HepG2 (cell line): ENCODE results near the gene RREB1. TPM values are rescaled to one million over a fixed set of nuclear protein-coding genes. Genes with fewer than 3 reads are reported as not detected.
A peak's percentile ranks its signal among the peaks of the same experiment; 100 is the strongest.

ENCODE experiments used
- CCDC6 ChIP-seq: sonication (generic); formaldehyde crosslinking; IDR thresholded peaks from 2 replicates; pipeline ENCODE4 v1.8.1; 2022; ENCODE audit warnings: mild to moderate bottlenecking, missing genetic modification reagents, moderate library complexity
- CENPX ChIP-seq: sonication (generic); formaldehyde crosslinking; IDR thresholded peaks from 2 replicates; pipeline ENCODE4 v1.9.0; 2021; ENCODE audit warnings: mild to moderate bottlenecking, missing genetic modification reagents, moderate library complexity
- FOXP1 ChIP-seq, 2 experiments: fragments of 450-650 bp in 1 of 2; IDR thresholded peaks; 2 replicates each; pipeline ENCODE4 v1.6.1; 2017 to 2018; ENCODE audit warnings: antibody characterized with exemption in 1 of 2
- REXO4 ChIP-seq: sonication (generic); formaldehyde crosslinking; IDR thresholded peaks from 2 replicates; pipeline ENCODE4 v1.8.0; 2022; ENCODE audit warnings: missing genetic modification reagents, mild to moderate bottlenecking, borderline replicate concordance
- SOX13 ChIP-seq, 3 experiments: fragments of 450-650 bp in 1 of 3; sonication (generic) in 1 of 3; formaldehyde crosslinking in 1 of 3; IDR thresholded peaks in 2 of 3; conservative IDR thresholded peaks in 1 of 3; 2 replicates each; pipeline versions ENCODE4 v1.5.0 to v1.6.1; 2016 to 2020; ENCODE audit warnings: antibody characterized with exemption in 1 of 3, mild to moderate bottlenecking in 1 of 3, missing compliant biosample characterization in 1 of 3, missing genetic modification reagents in 1 of 3, moderate library complexity in 1 of 3
- TBP ChIP-seq: sonication (generic); formaldehyde crosslinking; IDR thresholded peaks from 2 replicates; pipeline ENCODE4 v1.5.0; 2020; ENCODE audit warnings: missing genetic modification reagents
- ZSCAN21 ChIP-seq: sonication (generic); formaldehyde crosslinking; IDR thresholded peaks from 2 replicates; pipeline ENCODE4 v1.8.0; 2022; ENCODE audit warnings: mild to moderate bottlenecking, missing genetic modification reagents, moderate library complexity, borderline replicate concordance
- polyA plus RNA-seq, 8 experiments: library from polyadenylated mRNA; depleted of rRNA in 3 of 8; stranded (reverse) in 7 of 8; unstranded in 1 of 8; fragments of >200 nt; fragmentation: Illumina TruSeq in 4 of 8; extraction: Trizol in 4 of 8; gene quantifications; 2 replicates each; pipeline versions ENCODE4 v1.2.1 to v1.2.3, GENCODE V29; 2011 to 2016; ENCODE audit warnings: low read depth in 4 of 8, missing spikeins in 1 of 8, mixed read lengths in 1 of 8; ENCODE audit not compliant: insufficient read depth in 1 of 8
- total RNA-seq, 5 experiments: library from RNA; depleted of rRNA; stranded (reverse); fragments of >200 nt; fragmentation: Illumina TruSeq; extraction: Trizol; gene quantifications; 2 replicates each; pipeline ENCODE4 v1.2.3, GENCODE V29; 2016; ENCODE audit warnings: low read depth in 1 of 5
- TF ChIP-seq, protein P1 (sequence below), 2 experiments: fragments of 450-650 bp in 1 of 2; sonication (generic) in 1 of 2; formaldehyde crosslinking in 1 of 2; IDR thresholded peaks; 2 replicates each; pipeline versions ENCODE4 v1.6.1 to v1.8.0; 2016 to 2022; ENCODE audit warnings: antibody characterized with exemption in 1 of 2, mild to moderate bottlenecking in 1 of 2, missing genetic modification reagents in 1 of 2
- TF ChIP-seq, protein P2 (sequence below): sonication (generic); formaldehyde crosslinking; IDR thresholded peaks from 2 replicates; pipeline ENCODE4 v1.4.0; 2020; ENCODE audit warnings: missing genetic modification reagents, borderline replicate concordance
- TF ChIP-seq, protein P3 (sequence below): sonication (generic); formaldehyde crosslinking; IDR thresholded peaks from 2 replicates; pipeline ENCODE4 v1.4.0; 2020; ENCODE audit warnings: missing genetic modification reagents, borderline replicate concordance

RREB1 gene
- total and polyA plus RNA-seq, 2 of the 13 experiments (the other 11 are each of a cell fraction or from before 2014, with no cell fraction given) = 6.1 to 23.2 TPM

DNA sequence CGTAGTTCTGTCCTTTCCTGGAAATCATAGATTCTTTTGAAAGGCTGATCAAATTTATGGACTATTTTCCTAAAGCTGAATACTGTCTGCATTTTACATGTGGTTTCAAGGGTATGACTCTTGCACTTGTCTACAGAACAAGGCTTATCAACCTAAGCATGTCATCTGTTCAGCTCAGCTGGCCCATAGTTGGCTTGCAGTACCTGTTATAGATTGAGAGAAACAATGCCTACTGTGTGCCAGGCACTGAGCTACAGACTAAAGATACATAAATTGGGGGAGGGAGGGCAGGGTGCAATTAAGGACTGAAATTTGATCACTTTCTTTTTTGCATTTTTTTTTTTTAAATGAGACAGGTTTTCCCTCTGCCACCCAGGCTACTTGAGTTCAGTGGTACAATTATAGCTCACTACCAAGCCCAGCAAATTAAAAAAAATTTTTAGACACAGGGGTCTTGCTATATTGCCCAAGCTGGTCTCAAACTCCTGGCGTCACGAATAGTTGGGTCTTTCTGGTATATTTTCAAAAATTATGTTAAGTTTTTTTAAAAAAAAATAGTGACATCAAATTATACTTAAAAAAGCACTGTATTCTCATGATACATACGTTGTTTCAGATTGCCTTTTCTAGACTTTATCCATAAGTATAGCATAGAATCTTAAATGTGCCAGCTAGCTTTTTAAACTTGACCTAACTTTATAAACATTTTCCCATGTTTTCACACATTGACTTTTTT lies 52.2 kb downstream of the RREB1 start (continued):
- TF ChIP-seq, protein P1, sequence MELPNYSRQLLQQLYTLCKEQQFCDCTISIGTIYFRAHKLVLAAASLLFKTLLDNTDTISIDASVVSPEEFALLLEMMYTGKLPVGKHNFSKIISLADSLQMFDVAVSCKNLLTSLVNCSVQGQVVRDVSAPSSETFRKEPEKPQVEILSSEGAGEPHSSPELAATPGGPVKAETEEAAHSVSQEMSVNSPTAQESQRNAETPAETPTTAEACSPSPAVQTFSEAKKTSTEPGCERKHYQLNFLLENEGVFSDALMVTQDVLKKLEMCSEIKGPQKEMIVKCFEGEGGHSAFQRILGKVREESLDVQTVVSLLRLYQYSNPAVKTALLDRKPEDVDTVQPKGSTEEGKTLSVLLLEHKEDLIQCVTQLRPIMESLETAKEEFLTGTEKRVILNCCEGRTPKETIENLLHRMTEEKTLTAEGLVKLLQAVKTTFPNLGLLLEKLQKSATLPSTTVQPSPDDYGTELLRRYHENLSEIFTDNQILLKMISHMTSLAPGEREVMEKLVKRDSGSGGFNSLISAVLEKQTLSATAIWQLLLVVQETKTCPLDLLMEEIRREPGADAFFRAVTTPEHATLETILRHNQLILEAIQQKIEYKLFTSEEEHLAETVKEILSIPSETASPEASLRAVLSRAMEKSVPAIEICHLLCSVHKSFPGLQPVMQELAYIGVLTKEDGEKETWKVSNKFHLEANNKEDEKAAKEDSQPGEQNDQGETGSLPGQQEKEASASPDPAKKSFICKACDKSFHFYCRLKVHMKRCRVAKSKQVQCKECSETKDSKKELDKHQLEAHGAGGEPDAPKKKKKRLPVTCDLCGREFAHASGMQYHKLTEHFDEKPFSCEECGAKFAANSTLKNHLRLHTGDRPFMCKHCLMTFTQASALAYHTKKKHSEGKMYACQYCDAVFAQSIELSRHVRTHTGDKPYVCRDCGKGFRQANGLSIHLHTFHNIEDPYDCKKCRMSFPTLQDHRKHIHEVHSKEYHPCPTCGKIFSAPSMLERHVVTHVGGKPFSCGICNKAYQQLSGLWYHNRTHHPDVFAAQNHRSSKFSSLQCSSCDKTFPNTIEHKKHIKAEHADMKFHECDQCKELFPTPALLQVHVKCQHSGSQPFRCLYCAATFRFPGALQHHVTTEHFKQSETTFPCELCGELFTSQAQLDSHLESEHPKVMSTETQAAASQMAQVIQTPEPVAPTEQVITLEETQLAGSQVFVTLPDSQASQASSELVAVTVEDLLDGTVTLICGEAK (IDR thresholded peaks at IDR 0.05) = 0 out of 2 replicates have a peak, but pooled peaks have one; percentile 40
- TF ChIP-seq, protein P1 (CRISPR knock-in tag; IDR thresholded peaks at IDR 0.05) = no peak
- TF ChIP-seq, protein P2, sequence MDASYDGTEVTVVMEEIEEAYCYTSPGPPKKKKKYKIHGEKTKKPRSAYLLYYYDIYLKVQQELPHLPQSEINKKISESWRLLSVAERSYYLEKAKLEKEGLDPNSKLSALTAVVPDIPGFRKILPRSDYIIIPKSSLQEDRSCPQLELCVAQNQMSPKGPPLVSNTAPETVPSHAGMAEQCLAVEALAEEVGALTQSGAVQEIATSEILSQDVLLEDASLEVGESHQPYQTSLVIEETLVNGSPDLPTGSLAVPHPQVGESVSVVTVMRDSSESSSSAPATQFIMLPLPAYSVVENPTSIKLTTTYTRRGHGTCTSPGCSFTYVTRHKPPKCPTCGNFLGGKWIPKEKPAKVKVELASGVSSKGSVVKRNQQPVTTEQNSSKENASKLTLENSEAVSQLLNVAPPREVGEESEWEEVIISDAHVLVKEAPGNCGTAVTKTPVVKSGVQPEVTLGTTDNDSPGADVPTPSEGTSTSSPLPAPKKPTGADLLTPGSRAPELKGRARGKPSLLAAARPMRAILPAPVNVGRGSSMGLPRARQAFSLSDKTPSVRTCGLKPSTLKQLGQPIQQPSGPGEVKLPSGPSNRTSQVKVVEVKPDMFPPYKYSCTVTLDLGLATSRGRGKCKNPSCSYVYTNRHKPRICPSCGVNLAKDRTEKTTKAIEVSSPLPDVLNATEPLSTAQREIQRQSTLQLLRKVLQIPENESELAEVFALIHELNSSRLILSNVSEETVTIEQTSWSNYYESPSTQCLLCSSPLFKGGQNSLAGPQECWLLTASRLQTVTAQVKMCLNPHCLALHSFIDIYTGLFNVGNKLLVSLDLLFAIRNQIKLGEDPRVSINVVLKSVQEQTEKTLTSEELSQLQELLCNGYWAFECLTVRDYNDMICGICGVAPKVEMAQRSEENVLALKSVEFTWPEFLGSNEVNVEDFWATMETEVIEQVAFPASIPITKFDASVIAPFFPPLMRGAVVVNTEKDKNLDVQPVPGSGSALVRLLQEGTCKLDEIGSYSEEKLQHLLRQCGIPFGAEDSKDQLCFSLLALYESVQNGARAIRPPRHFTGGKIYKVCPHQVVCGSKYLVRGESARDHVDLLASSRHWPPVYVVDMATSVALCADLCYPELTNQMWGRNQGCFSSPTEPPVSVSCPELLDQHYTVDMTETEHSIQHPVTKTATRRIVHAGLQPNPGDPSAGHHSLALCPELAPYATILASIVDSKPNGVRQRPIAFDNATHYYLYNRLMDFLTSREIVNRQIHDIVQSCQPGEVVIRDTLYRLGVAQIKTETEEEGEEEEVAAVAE = 0 out of 2 replicates have a peak, but pooled peaks have one; percentile 13
- TF ChIP-seq CENPX (CRISPR knock-in tag) (0 out of 2 replicates have a peak, but pooled peaks have one; percentile 6), ZSCAN21 (CRISPR knock-in tag) (no peak), TBP (CRISPR knock-in tag) (no peak), CCDC6 (CRISPR knock-in tag) (no peak), FOXP1 (IDR thresholded peaks at IDR 0.05) (no peak), FOXP1 (CRISPR knock-in tag; IDR thresholded peaks at IDR 0.05) (no peak), REXO4 (no peak), SOX13 (IDR thresholded peaks at IDR 0.05) (no peak), SOX13 (CRISPR knock-in tag; conservative IDR thresholded peaks at IDR 0.05 in 1 of 2, IDR thresholded peaks at IDR 0.05 in 1 of 2) (no peak)
- TF ChIP-seq, protein P3, sequence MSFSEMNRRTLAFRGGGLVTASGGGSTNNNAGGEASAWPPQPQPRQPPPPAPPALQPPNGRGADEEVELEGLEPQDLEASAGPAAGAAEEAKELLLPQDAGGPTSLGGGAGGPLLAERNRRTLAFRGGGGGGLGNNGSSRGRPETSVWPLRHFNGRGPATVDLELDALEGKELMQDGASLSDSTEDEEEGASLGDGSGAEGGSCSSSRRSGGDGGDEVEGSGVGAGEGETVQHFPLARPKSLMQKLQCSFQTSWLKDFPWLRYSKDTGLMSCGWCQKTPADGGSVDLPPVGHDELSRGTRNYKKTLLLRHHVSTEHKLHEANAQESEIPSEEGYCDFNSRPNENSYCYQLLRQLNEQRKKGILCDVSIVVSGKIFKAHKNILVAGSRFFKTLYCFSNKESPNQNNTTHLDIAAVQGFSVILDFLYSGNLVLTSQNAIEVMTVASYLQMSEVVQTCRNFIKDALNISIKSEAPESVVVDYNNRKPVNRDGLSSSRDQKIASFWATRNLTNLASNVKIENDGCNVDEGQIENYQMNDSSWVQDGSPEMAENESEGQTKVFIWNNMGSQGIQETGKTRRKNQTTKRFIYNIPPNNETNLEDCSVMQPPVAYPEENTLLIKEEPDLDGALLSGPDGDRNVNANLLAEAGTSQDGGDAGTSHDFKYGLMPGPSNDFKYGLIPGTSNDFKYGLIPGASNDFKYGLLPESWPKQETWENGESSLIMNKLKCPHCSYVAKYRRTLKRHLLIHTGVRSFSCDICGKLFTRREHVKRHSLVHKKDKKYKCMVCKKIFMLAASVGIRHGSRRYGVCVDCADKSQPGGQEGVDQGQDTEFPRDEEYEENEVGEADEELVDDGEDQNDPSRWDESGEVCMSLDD (CRISPR knock-in tag) = no peak
